NCI-H2107 treated with DMSO at 0.1 percent for 48 hours (cell line): ENCODE results near the gene KLHL1.
A peak's percentile ranks its signal among the peaks of the same experiment; 100 is the strongest.
"Not testable (repeated sequence)": the region's sequence is repeated elsewhere in the genome, so short reads cannot be mapped to it uniquely, and the experiment has no call there.

Experiments used
- DNase-seq: peaks from one replicate; lab custom pipeline; 2025; ENCODE audit not compliant: unreplicated experiment; lab: John Stamatoyannopoulos, UW

The KLHL1 gene

GRCh38 chr13:70108356-70109105 is at the start of gene KLHL1:
Gene KLHL1 (minus strand): TSS chr13:70108452. CDS start chr13:70107699, 753 bp downstream.
- no peak for DNase-seq

- DNase-seq = not testable (repeated sequence)
These were observed 34.4 kb upstream of the KLHL1 start for GRCh38 chr13:70142658-70143057.

- no peak for DNase-seq
These were observed 19.8 kb upstream of the KLHL1 start for GRCh38 chr13:70128098-70128497.

- DNase-seq = no peak
These were observed 17.4 kb upstream of the KLHL1 start for GRCh38 chr13:70125693-70126092.

GRCh38 chr13:70117338-70117905 is 9.2 kb upstream of the KLHL1 start:
- no peak for DNase-seq

GRCh38 chr13:70107498-70108281 is 562 bp downstream of the KLHL1 start, which contains the start of gene ATXN8OS:
Gene ATXN8OS (plus strand): TSS chr13:70107826.
- no peak for DNase-seq

- DNase-seq = no peak
These were observed 1.1 kb downstream of the KLHL1 start for GRCh38 chr13:70107125-70107497.

- DNase-seq = no peak
These were observed 3.8 kb downstream of the KLHL1 start for GRCh38 chr13:70104481-70104880.

- peak; percentile 30 for DNase-seq
These were observed 9.6 kb downstream of the KLHL1 start for GRCh38 chr13:70098669-70099068.

- DNase-seq = no peak
These were observed 18.1 kb downstream of the KLHL1 start for GRCh38 chr13:70090036-70090723.

GRCh38 chr13:70088926-70089325 is 19.3 kb downstream of the KLHL1 start:
- no peak for DNase-seq

GRCh38 chr13:70087247-70087646 is 21.0 kb downstream of the KLHL1 start:
- no peak for DNase-seq

GRCh38 chr13:70080012-70080411 is 28.2 kb downstream of the KLHL1 start:
- DNase-seq = no peak

- no peak for DNase-seq
These were observed 53.7 kb downstream of the KLHL1 start for GRCh38 chr13:70054572-70054971.

GRCh38 chr13:70051531-70051930 is 56.7 kb downstream of the KLHL1 start:
- DNase-seq = no peak

- DNase-seq = no peak
These were observed 64.6 kb downstream of the KLHL1 start for GRCh38 chr13:70043685-70044084.

GRCh38 chr13:70042193-70042592 is 66.1 kb downstream of the KLHL1 start:
- no peak for DNase-seq

- no peak for DNase-seq
These were observed 74.0 kb downstream of the KLHL1 start for GRCh38 chr13:70034286-70034685.

- DNase-seq = no peak
These were observed 80.7 kb downstream of the KLHL1 start for GRCh38 chr13:70027551-70027950.

- no peak for DNase-seq
These were observed 84.7 kb downstream of the KLHL1 start for GRCh38 chr13:70023516-70023915.

- no peak for DNase-seq
These were observed 85.6 kb downstream of the KLHL1 start for GRCh38 chr13:70022646-70023045.
